WI38 (cell line): ENCODE results near the gene ANKMY2.
"Not testable (repeated sequence)": the region's sequence is repeated elsewhere in the genome, so short reads cannot be mapped to it uniquely, and the experiment has no call there.

Experiments
- H3K4me3 ChIP-seq: 2 replicates; pipeline ENCODE4 v1.5.1; 2011; ENCODE audit warnings: low read depth, mild to moderate bottlenecking, control low read depth, low read length
- CTCF ChIP-seq: IDR thresholded peaks from 2 replicates; pipeline ENCODE4 v1.5.1; 2012; ENCODE audit warnings: low read depth, mild to moderate bottlenecking, control low read depth, low read length

The ANKMY2 gene

GRCh38 chr7:16668049-16668858 lies 22.7 kb upstream of the ANKMY2 start:
- 0 out of 2 replicates have a peak, but pooled peaks have one; percentile 11 for TF ChIP-seq CTCF
- H3K4me3 ChIP-seq, result no peak overlapping the region

DNA sequence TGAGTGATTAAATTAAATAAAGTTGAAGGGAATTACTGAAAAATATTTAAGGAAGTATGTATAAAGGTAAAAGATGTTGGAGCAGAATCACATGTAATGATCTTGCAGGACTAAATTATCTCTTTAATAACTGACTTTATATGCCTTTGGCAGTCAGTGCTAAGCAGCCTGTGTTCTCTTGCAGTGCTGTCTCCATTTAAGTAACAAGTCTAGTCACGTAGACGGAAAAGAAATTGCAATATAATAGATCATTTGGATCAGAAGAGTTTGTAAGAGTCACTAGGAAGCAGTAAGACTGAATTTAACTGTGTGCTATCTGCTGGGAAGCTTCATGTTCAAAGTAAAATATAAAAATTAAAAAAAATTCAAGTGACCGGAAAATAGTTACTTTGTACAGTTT lies 21.8 kb upstream of the ANKMY2 start:
- H3K4me3 ChIP-seq, result no peak overlapping the region
- TF ChIP-seq CTCF, result no peak

DNA sequence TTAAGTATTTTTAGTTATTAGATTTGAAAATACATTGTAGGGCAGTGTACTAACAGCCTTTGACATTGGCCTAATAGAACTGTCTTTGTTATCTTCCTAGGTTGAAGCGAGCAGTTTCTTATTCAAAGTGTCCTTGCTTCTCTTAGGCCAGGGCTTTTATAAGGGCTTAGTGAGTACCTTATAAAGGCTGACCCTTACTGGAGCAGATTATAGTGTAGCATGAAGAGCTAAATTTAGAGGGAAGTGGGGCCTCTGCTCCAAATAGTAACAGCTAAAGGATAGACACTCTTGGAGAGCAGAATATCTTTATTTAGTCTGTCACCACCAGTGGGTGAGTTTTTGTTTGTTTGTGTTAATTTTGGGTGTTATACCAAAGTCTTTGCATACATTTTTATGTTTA lies 16.4 kb upstream of the ANKMY2 start:
- TF ChIP-seq CTCF, result no peak
- no peak overlapping the region for H3K4me3 ChIP-seq

DNA sequence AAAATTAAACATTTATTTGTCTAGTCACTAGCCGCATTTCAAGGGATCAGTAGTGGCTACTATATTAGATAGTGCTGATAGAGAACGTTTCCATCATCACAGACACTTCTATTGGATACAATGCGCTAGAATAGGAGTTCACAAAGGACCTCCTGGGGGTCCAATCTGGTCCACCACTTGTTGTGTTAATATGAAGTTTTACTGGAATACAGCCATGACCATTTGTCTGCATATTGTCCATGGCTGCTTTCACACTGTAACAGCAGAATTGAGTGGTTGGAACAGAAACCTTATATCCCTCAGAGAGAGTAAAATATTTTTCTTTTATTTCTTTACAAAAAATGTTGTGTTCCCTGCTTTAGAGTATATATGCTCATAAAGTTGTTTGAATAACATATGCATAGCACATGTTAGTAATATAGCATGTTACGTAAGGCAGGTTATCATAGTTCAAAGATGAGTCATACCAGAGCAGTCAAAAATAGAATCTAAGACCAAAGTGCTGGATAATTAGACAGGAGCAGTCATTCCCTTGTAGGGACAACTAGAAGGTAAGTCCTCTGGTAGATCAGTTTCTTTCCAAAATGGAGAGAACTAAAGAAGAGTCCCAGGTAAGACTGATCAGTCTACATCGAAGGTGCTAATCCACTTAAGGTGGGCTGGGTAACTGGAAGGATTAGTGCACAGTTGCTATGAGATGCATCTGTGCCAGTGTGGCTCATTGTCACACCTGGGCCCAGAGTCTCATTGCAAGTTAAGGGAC lies 15.3 kb upstream of the ANKMY2 start:
- no peak for TF ChIP-seq CTCF

GRCh38 chr7:16659854-16660497 lies 14.4 kb upstream of the ANKMY2 start:
- not testable (repeated sequence) for H3K4me3 ChIP-seq

More for the DNA sequence above, 15.3 kb upstream of the ANKMY2 start:
- no peak overlapping the region for H3K4me3 ChIP-seq

DNA sequence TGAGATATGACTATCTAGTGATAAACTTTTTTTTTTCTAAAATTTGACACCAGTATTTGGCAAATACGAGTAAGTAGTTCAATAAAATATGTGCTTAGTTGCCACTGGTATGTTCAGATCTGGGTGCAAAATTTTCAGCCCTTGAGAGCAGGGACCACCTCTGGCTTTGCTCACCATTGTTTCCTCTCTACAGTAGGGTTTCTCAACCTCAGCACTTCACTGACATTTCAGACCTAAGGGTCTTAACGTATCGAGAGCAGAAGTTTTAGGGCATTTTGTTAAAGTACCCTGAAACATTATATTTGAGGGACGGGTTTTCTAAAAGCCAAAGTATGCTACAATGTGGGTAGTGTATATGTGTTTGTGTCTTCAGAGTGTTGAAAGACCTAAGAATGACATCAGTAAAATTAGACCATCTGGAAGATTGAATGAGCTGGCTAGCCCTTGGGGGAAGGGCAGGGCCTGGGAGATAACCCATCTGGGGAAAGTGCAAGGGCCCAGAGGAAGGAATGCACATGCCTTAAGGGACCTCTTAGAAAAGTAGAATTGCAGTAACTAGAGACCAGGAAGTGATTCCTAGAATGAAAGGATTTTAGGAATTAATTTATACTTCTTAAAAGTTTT lies 12.2 kb upstream of the ANKMY2 start:
- no peak for TF ChIP-seq CTCF
- no peak overlapping the region for H3K4me3 ChIP-seq

GRCh38 chr7:16656141-16656540 lies 10.6 kb upstream of the ANKMY2 start:
- no peak overlapping the region for H3K4me3 ChIP-seq
- TF ChIP-seq CTCF, result no peak
